Kidney glomerular epithelial cell (primary cell): ENCODE data around the gene LCE1C.

Experiments
- DNase-seq: peaks from one replicate; lab custom pipeline; 2025; lab: John Stamatoyannopoulos, UW

LCE1C gene, protein sequence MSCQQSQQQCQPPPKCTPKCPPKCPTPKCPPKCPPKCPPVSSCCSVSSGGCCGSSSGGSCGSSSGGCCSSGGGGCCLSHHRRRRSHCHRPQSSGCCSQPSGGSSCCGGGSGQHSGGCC

DNA sequence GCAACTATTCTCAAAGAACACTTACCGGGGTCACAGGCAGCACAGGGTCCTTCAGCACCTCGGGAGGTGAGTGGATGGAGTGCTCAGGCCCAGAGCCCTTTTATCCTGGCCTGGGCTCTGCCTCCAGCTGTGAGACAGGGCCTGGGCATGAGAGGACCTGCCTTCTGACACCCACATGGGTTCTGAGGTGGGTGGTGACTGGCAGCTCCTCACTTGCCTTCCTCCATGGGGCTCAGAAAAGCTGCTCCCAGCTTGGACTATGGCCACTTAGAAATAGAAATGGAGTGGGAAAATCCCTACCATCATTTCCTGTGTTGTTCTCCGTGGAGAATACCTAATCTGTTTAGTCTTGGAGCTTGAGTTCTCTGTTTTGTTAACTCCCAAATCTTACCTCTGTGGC lies at the start of gene LCE1C:
Gene LCE1C (minus strand): TSS at position 76 of the 400 bp plus-strand sequence. CDS start 1,173 bp downstream, outside the sequence.
- DNase-seq, result no peak

GRCh38 chr1:152855661-152856060 lies 49.2 kb upstream of the LCE1C start:
- DNase-seq, result no peak

DNA sequence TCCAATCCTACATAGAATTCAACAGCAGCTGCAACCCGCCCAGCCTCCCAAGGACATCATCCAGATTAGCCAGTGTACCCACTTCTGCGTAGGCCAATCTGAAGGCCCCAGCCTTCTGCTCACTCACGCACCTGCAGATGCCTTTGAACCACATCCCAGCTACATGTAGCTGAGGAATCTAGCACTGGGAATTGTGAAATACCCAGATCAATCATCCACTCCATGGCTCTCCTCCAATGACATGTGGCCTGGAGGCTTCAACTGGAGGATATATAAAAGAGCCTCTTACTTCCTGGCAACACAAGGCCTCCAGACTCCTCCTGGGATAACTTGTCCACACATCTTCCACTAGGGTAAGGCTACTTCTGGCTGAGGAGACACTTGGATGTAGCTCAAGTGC lies 36.1 kb upstream of the LCE1C start, which contains the start of gene LCE6A:
Gene LCE6A (plus strand): TSS at position 301 of the 400 bp plus-strand sequence. CDS start 665 bp downstream, outside the sequence.
- DNase-seq, result no peak

DNA sequence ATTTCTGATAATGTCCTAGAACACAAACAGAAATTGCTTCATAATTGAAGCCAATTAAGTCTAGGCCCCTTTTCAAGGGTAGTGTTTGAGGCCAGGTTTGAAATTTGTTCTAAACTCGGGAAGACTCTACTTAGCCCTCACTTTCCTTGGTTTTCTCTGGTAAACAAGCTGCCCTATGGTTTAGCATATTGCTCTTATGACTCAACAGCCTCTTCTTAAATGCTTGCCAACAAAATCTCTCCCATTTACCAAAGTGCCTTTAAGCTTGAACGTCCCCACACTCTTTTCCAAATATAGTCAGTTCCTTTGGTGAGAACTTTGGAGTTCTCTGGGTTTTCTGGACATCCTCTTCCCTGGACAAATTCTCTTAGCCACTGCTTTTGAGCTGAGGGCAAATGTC lies 30.4 kb upstream of the LCE1C start:
- no peak for DNase-seq

- no peak for DNase-seq
Observed at GRCh38 chr1:152827173-152827572, 20.7 kb upstream of the LCE1C start, which contains the start of gene LCE1A. LCE1A (plus strand) TSS chr1:152827473; CDS start chr1:152827473, 0 bp downstream.

- DNase-seq, result no peak
Observed at GRCh38 chr1:152824964-152825363, 18.5 kb upstream of the LCE1C start.

DNA sequence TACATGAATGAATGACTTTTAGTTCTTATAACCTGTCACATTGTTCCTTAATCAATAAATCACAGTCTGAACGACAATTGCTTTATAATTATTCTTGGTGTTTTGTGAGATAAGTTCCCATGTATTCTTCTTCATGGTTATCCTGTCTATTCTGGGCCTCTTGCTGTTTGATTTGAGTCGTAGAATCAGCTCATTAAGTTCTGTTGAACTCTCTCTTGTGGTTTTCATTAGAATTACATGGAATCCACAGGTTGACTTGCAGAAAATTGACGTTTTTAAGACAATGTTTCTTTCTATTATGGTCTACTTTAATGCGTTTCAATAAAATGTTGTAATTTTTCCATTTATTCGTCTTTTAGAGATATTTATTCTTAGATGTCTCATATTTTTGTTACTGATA lies 16.8 kb upstream of the LCE1C start:
- DNase-seq, result no peak

DNA sequence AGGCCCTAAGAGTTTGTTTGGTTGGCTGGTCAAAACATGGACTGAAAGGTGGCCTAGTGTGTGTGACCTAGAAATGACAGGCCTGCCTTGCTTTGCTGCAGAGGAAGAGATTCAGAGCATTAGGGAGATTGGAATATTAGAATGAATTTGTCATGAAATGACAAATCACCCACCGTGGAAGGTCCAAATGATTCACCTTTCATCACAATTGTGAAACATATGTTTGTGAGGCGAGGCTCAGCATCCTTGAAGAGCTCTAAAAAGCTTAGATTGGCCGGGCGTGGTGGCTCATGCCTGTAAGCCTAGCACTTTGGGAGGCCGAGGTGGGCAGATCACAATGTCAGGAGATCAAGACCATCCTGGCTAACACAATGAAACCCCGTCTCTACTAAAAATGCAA lies 10.9 kb upstream of the LCE1C start:
- DNase-seq, result no peak

- DNase-seq, result no peak
Observed at GRCh38 chr1:152811671-152812070, 5.2 kb upstream of the LCE1C start, which contains the start of gene LCE1B. LCE1B (plus strand) TSS chr1:152811971; CDS start chr1:152812447, 476 bp downstream.

DNA sequence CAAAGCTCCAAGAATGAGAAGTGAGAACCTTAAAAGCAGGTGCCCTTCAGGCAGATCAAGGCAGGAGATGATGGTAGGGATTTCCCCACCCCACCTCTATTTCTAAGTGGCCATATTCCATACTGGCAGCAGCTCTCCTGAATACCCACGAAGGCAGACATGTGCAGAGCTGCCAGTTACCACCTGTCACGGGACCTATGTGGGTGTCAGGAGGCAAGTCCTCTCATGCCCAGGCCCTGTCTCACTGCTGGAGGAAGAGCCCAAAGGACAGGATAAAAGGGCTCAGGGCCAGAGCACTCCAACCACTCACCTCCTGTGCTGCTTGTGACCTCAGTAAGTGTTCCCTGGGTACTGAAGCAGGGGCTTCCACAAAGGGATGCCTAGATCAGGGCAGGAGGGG lies 4.6 kb upstream of the LCE1C start:
- DNase-seq, result no peak

DNA sequence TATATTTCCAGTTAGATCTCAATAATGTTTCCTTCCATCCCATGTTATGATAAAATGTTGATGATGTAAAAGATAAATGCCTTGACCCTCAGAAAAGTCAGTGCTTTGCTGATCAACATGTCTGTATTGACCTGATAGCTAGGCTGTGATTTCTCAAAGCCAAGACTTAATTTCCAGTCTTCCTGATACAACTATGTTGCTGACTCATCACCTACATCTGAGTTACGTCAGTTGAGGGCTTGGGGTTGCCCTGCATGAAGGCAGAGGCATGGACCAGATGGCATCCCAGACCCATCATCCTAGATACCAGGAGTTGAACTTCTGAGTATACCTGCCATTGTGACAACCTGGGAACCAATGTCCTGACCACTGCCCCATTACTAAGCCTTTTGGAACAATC lies 5.1 kb downstream of the LCE1C start:
- no peak for DNase-seq

GRCh38 chr1:152796421-152796820 lies 10.0 kb downstream of the LCE1C start, which contains the start of gene LCE1D:
LCE1D (plus strand) TSS chr1:152796721; CDS start chr1:152797795, 1,074 bp downstream.
- no peak for DNase-seq

DNA sequence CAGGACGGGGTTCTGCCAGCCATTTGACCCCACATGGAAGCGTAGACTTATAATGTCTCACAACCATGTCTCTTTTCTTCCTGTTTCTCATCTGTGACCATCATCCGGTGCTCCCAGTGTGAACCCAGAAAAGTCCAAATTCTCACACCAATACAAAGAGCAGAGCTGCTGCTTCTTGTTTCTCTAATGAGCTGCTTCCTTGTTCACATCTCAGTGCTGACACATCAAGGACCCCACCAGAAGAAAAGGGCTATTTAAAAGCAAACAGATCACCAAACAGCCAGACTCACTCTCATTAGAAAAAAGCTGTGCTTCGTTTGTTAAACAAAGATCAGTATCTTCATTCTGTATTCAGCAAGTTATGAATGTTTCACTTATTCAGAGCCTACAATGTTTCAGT lies 10.8 kb downstream of the LCE1C start:
- no peak for DNase-seq

DNA sequence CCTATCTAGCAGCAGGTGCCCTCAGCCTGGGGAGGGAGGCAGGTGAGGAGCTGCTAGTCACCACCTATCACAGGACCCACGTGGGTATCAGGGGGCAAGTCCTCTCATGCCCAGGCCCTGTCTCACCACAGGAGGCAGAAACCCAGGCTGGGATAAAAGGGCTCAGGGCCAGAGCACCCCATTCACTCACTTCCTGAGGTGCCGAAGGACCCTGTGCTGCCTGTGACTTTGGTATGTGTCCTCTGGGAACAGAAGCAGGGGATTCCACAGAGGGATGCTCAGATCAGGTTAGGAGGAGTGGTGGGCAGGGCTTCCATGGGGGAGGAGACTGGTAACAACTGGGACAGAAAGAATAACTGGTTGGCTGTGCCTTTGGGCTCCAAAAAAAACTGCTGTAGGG lies 20.4 kb downstream of the LCE1C start, which contains the start of gene LCE1E:
Gene LCE1E (plus strand): TSS at position 181 of the 400 bp plus-strand sequence. CDS start 1,043 bp downstream, outside the sequence.
- no peak for DNase-seq

DNA sequence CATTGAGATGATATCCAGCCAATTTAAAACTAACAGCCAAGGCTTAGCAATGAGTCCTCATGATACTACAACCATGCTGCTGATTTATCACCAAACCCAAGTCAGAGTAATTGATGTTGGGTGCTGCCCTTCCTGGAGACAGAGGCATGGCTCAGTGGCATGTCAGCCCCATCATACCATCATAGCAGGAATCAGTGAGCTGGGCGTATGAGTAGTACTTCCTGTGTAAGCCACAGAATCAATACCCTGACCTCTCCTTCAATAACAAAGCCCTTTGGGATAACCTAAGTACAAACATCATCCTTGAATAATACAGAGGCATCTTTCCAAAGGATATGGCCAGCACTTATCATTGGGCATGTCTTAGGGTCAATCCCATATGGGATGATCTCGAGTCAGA lies 23.4 kb downstream of the LCE1C start:
- no peak for DNase-seq

DNA sequence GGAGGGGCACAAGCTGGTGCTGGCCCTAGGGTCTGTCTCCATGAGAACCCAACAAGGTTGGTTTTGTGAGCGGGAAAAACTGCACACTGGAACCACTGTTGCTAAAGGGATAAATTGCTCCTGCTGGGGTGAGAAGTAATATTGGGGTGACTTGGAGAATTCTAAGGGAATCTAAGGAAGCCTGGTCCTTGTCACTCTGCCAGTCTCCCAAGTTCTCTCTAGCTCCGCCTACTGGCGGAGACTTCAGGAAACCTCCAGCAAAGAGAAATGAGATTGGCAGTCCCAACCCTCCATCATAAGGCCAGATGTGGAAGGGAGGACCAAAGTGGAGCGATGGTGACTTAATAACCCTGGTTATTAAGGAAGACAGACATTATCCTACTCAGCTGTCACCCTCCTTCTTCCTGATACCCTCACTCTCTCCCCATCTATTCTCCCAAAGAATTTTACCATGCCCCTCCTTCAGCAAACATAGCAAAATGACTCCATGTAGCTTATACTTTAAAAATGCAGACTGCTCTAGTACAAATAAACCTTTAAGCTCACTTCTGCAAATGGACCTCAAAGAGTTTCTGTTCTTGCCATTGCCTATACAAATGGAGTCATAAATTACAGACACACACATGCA lies 28.8 kb downstream of the LCE1C start:
- DNase-seq, result no peak

DNA sequence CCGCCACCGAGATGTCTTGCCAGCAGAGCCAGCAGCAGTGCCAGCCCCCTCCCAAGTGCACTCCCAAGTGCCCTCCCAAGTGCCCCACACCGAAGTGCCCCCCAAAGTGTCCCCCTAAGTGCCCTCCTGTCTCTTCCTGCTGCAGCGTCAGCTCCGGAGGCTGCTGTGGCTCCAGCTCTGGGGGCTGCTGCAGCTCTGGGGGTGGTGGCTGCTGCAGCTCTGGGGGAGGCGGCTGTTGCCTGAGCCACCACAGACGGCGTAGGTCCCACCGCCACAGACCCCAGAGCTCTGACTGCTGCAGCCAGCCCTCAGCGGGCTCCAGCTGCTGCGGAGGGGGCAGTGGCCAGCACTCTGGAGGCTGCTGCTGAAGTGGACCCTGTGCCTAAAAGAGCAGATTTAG lies 30.1 kb downstream of the LCE1C start:
- no peak for DNase-seq

GRCh38 chr1:152774875-152775274 lies 31.6 kb downstream of the LCE1C start, which contains the start of gene LCE1F:
LCE1F (plus strand) TSS chr1:152775140; CDS start chr1:152776372, 1,232 bp downstream.
- no peak for DNase-seq

DNA sequence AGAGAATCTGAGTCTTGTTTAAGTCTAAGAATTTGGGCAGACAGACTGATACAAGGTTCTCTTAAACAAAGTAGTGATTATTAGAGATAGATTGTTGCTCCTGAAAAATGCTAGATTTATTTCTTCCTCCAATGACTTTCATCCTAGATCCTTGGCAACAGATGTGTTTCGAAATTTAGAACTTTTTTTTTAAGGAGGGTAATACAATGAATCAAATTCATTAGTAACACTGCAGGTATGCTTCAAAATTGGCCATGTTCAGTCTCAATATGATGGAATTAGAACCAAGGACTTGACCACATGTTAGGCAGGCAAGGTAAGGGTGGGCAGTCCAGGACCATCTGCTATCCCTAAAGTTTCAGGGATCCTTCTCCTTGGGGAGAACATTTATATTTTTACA lies 36.0 kb downstream of the LCE1C start:
- no peak for DNase-seq

DNA sequence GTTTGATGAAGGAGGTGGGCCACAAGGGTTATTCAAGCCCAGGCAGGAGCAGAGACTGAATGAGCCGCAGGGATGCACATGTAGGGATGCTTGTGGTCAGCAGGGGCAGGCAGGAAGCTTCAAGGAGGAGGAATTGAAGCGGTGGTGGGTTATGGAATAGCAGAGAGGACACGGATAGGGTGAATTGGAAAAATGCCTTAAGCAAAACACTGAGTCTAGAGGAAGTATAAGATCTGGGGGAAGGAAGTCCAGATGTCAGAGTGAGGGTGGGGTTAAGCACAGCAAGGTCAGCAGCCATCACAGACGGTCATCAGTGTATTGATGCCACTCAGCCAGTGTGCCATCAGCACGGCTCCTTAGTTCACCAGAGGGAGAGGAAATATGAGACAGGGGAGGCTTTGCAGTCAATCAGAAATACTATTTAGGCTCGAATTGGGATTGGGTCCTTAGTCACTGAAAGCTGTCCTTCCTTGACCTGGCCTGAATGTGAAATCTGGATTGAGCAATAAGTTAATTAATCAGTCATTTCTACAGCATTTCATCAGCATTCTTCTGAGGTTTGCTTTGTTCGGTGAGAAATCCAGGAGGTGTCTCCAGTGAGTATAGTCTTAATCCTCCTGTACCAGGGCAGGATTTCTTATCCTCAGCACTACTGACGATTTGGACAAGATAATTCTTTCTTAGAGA lies 37.5 kb downstream of the LCE1C start:
- DNase-seq, result no peak

GRCh38 chr1:152761609-152762213 lies 44.7 kb downstream of the LCE1C start:
- DNase-seq, result no peak

- DNase-seq, result no peak
Observed at GRCh38 chr1:152760551-152761190, 45.8 kb downstream of the LCE1C start.
